ENCODE results near the gene LACRT. TPM values are rescaled to one million over a fixed set of nuclear protein-coding genes. Genes with fewer than 3 reads are reported as not detected.

LACRT gene
- total RNA-seq, 2 experiments from 2014 or later: not detected

DNA sequence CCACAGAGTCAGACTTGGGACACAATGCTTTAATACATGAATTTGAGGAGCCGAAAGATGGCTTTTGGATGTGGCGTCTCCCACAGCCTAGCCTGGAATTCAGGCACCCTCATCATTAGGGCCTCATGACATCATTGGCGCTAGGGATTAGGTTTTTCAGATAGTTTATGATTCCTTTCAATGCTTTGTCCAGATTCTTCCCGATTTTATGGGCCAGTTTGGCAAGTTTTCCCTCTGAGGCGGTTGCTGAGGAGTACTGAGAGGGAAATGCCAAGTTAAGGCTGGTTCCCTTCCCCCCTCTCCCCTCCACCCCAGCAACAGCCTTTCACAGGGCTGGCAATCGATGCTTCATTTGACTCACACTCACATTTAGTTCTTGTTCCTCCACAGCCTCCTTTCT, 26.5 kb downstream of the LACRT start:
- no peaks in the 10 kb centered on the region for H3K9me3 Mint-ChIP-seq
- POLR2A ChIA-PET: no interaction called here
- peaks cover 9% of the 10 kb centered on the region for H3K27me3 Mint-ChIP-seq
- TF ChIP-seq, protein P1, sequence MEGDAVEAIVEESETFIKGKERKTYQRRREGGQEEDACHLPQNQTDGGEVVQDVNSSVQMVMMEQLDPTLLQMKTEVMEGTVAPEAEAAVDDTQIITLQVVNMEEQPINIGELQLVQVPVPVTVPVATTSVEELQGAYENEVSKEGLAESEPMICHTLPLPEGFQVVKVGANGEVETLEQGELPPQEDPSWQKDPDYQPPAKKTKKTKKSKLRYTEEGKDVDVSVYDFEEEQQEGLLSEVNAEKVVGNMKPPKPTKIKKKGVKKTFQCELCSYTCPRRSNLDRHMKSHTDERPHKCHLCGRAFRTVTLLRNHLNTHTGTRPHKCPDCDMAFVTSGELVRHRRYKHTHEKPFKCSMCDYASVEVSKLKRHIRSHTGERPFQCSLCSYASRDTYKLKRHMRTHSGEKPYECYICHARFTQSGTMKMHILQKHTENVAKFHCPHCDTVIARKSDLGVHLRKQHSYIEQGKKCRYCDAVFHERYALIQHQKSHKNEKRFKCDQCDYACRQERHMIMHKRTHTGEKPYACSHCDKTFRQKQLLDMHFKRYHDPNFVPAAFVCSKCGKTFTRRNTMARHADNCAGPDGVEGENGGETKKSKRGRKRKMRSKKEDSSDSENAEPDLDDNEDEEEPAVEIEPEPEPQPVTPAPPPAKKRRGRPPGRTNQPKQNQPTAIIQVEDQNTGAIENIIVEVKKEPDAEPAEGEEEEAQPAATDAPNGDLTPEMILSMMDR (IDR thresholded peaks at IDR 0.05): no peak
- Histone ChIP-seq H3K4me3 (ENCODE audit: low read length) (no peak overlapping the region), H3K27me3 (ENCODE audit: control insufficient read depth in 1 of 2, insufficient read depth in 2 of 2, low read length in 2 of 2) (peaks cover 8% of the 10 kb centered on the region in 2 experiments), H3K9me3 (ENCODE audit: control insufficient read depth in 1 of 2, insufficient read depth in 1 of 2, low read length in 2 of 2) (no peaks in the 10 kb centered on the region), H3K36me3 (ENCODE audit: insufficient read depth, low read length) (no peaks in the 10 kb centered on the region), H3K27ac (ENCODE audit: low read depth in 1 of 2, low read length in 2 of 2) (no peak overlapping the region), H3K4me1 (ENCODE audit: insufficient read depth, low read length) (no peaks in the 10 kb centered on the region)
- peaks cover 3% of the 10 kb centered on the region for H3K4me1 Mint-ChIP-seq (ENCODE audit: low read depth)
- H3K27ac Mint-ChIP-seq: no peak overlapping the region
- no peak for ATAC-seq (ENCODE audit: poor library complexity)
- intact Hi-C loops (cut with DNase I, micrococcal nuclease): loop anchor here (10.0 kb wide), 2 partner anchors 347 to 467 kb away; no protein-coding TSS in a partner anchor
- no peaks in the 10 kb centered on the region for H3K36me3 Mint-ChIP-seq (ENCODE audit: low read depth)
- CTCF ChIA-PET: no interaction called here
- DNase-seq: no peak
- H3K4me3 Mint-ChIP-seq: no peak overlapping the region

DNA sequence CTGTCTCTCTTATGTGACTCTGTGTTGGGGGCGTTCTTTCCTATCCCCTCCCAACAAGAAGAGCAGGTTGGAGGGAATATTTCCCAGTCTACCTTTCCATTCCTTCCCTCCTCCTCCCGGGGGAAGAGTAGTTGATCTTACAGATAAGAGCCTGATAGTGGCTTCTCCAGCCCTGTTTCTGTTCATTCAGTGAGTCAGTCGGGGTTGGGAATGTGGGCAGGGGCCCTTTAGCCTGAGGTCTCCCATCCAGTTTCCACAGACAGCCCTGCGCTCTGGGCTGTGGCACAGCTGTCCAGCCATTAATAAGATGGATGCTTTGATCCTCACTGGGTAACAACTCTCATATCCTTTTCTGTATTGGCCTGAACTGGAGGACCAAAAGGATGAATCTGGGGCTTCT, 28.1 kb downstream of the LACRT start:
- Histone ChIP-seq H3K9me3 (ENCODE audit: control insufficient read depth in 1 of 2, insufficient read depth in 1 of 2, low read length in 2 of 2) (no peaks in the 10 kb centered on the region), H3K4me3 (ENCODE audit: low read length) (no peak overlapping the region), H3K4me1 (ENCODE audit: insufficient read depth, low read length) (no peaks in the 10 kb centered on the region), H3K36me3 (ENCODE audit: insufficient read depth, low read length) (no peaks in the 10 kb centered on the region), H3K27ac (ENCODE audit: low read depth in 1 of 2, low read length in 2 of 2) (no peak overlapping the region), H3K27me3 (ENCODE audit: control insufficient read depth in 1 of 2, insufficient read depth in 2 of 2, low read length in 2 of 2) (peaks cover 4 to 8% of the 10 kb centered on the region in 2 experiments)
- peaks cover 8% of the 10 kb centered on the region for H3K4me1 Mint-ChIP-seq (ENCODE audit: low read depth)
- no peak overlapping the region for H3K27ac Mint-ChIP-seq
- H3K9me3 Mint-ChIP-seq: no peaks in the 10 kb centered on the region
- ChIA-PET CTCF (no interaction called here), POLR2A (no interaction called here)
- ATAC-seq (ENCODE audit: poor library complexity): no peak
- intact Hi-C loops (cut with DNase I, micrococcal nuclease): loop anchor here (10.0 kb wide), 2 partner anchors 348 to 468 kb away; no protein-coding TSS in a partner anchor
- H3K4me3 Mint-ChIP-seq: no peak overlapping the region
- no peaks in the 10 kb centered on the region for H3K36me3 Mint-ChIP-seq (ENCODE audit: low read depth)
- TF ChIP-seq, protein P1 (IDR thresholded peaks at IDR 0.05): no peak
- DNase-seq: no peak
- H3K27me3 Mint-ChIP-seq: peaks cover 8% of the 10 kb centered on the region

DNA sequence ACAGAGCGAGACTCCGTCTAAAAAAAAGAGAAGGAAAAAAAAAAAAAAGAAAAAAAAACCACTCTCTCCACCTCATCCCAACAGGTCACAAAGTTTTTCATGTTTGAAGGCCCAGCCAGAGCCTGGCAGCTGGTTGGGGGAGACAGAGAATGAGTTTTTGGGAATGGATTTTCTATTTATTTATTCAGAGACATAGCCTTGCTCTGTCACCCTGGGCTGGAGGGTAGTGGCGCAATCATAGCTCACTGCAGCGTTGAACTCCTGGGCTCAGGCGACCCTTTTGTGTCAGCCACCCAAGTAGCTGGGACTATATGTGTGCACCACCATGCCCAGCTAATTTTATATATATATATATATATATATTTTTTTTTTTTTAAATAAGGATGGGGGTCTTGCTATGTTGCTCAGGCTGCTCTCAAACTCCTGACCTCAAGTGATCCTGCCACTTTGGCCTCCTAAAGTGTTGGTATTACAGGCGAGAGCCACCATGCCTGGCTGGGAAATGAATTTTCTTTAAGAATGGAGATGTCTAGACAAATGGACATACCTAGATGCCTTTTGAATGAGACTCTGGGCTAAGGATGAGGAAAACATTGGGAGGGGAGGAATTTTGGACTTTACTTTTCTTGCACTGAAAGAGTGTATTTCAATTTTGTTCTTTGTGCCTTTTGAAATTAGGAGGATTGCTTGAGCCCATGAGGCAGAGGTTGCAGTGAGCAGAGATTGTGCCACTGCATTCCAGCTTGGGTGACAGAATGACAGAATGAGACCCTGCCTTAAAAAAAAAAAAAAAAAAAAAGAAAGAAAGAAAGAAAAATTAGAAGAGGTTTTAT, 29.3 kb downstream of the LACRT start:
- CTCF ChIA-PET: interaction anchor here (0.7 to 1.0 kb wide), 2 partner anchors 9 to 467 kb away, joined by 3 read pairs; no protein-coding TSS in a partner anchor
- Histone ChIP-seq H3K27me3 (ENCODE audit: control insufficient read depth in 1 of 2, insufficient read depth in 2 of 2, low read length in 2 of 2) (peaks cover 3 to 8% of the 10 kb centered on the region in 2 experiments), H3K36me3 (ENCODE audit: insufficient read depth, low read length) (no peaks in the 10 kb centered on the region), H3K4me1 (ENCODE audit: insufficient read depth, low read length) (no peaks in the 10 kb centered on the region), H3K9me3 (ENCODE audit: control insufficient read depth in 1 of 2, insufficient read depth in 1 of 2, low read length in 2 of 2) (no peaks in the 10 kb centered on the region), H3K27ac (ENCODE audit: low read depth in 1 of 2, low read length in 2 of 2) (no peak overlapping the region), H3K4me3 (ENCODE audit: low read length) (no peak overlapping the region)
- no peaks in the 10 kb centered on the region for H3K9me3 Mint-ChIP-seq
- TF ChIP-seq, protein P1 (IDR thresholded peaks at IDR 0.05): no peak
- intact Hi-C loops (cut with DNase I, micrococcal nuclease): loop anchor here (10.0 kb wide), 2 partner anchors 349 to 469 kb away; no protein-coding TSS in a partner anchor
- POLR2A ChIA-PET: no interaction called here
- peaks cover 8% of the 10 kb centered on the region for H3K27me3 Mint-ChIP-seq
- H3K4me3 Mint-ChIP-seq: no peak overlapping the region
- DNase-seq: no peak
- H3K36me3 Mint-ChIP-seq (ENCODE audit: low read depth): no peaks in the 10 kb centered on the region
- ATAC-seq (ENCODE audit: poor library complexity): no peak
- H3K4me1 Mint-ChIP-seq (ENCODE audit: low read depth): peaks cover 8% of the 10 kb centered on the region
- no peak overlapping the region for H3K27ac Mint-ChIP-seq

Measured in CD4-positive, alpha-beta T cell (primary cell).